Activated CD8-positive, alpha-beta T cell treated with anti-CD3 and anti-CD28 coated beads for 36 hours (primary cell): ENCODE results near the gene PPM1L. TPM values are rescaled to one million over a fixed set of nuclear protein-coding genes. Genes with fewer than 3 reads are reported as not detected.

Source experiments
- ATAC-seq: fragments of 200-7000 bp; cut with Tn5 transposase; one replicate; pipeline ENCODE4 v1.10.0; 2021; ENCODE audit warnings: mild to moderate bottlenecking, moderate library complexity
- CTCF ChIA-PET: fragments of 350-600 bp; sonication (Branson Sonifier 250); formaldehyde crosslinking; loops from one replicate; lab custom pipeline; 2021; ENCODE audit warnings: antibody characterized with exemption; lab: Charles Lee
- POLR2A ChIA-PET: fragments of 350-600 bp; sonication (Branson Sonifier 250); formaldehyde crosslinking; loops from one replicate; lab custom pipeline; 2021; ENCODE audit warnings: antibody characterized with exemption; lab: Charles Lee
- DNase-seq: peaks from one replicate; pipeline ENCODE4 v3.0.0-alpha.2; 2020
- H3K27ac Mint-ChIP-seq: one replicate; pipeline ENCODE4 v1.8.0; 2021; ENCODE audit warnings: mild to moderate bottlenecking, mixed read lengths
- H3K27me3 Mint-ChIP-seq: one replicate; pipeline ENCODE4 v1.8.0; 2021; ENCODE audit warnings: mixed read lengths
- H3K36me3 Mint-ChIP-seq: one replicate; pipeline ENCODE4 v1.8.0; 2021; ENCODE audit warnings: low read depth, mixed read lengths
- H3K4me1 Mint-ChIP-seq: one replicate; pipeline ENCODE4 v1.8.0; 2021; ENCODE audit warnings: low read depth, mixed read lengths
- H3K4me3 Mint-ChIP-seq: one replicate; pipeline ENCODE4 v1.8.0; 2021; ENCODE audit warnings: mild to moderate bottlenecking, moderate library complexity, mixed read lengths
- H3K9me3 Mint-ChIP-seq: one replicate; pipeline ENCODE4 v1.8.0; 2021; ENCODE audit warnings: mixed read lengths
- CTCF ChIP-seq: fragments of 200-600 bp; IDR thresholded peaks from one replicate; pipeline ENCODE4 v1.8.0; 2022; ENCODE audit warnings: antibody characterized with exemption, mild to moderate bottlenecking
- intact Hi-C: fragments of 100-400 bp; cut with micrococcal nuclease; formaldehyde crosslinking; loops from one replicate; pipeline ENCODE4 v1.10.0; 2022
- total RNA-seq, 2 experiments: library from RNA; stranded (reverse); gene quantifications; one replicate each; pipeline ENCODE4 v1.2.3, GENCODE V29; 2021

PPM1L gene
- total RNA-seq, 2 experiments from 2014 or later: 2.6 to 2.7 TPM

- ChIA-PET POLR2A (interaction anchor here (0.9 kb wide), 1 partner anchor 9 kb away, joined by 3 read pairs; no protein-coding TSS in a partner anchor), CTCF (interaction anchor here (0.7 to 2.4 kb wide), 15 partner anchors 9 to 465 kb away, joined by 3 to 13 read pairs (median 4); partner anchors contain the start of gene NMD3)
- no peaks in the 10 kb centered on the region for H3K9me3 Mint-ChIP-seq
- no peaks in the 10 kb centered on the region for H3K36me3 Mint-ChIP-seq
- no peaks in the 10 kb centered on the region for H3K4me1 Mint-ChIP-seq
- intact Hi-C loops: loop anchor here (10.0 kb wide), 1 partner anchor 448 kb away; no protein-coding TSS in a partner anchor
- H3K27me3 Mint-ChIP-seq: no peaks in the 10 kb centered on the region
- no peak overlapping the region for H3K4me3 Mint-ChIP-seq
- no peak overlapping the region for H3K27ac Mint-ChIP-seq
- ATAC-seq (peak; percentile 62), DNase-seq (no peak)
- TF ChIP-seq CTCF: peak; percentile 35
Observed at GRCh38 chr3:160956785-160957184, 200.8 kb downstream of the PPM1L start.

GRCh38 chr3:160960568-160960967 lies 204.5 kb downstream of the PPM1L start:
- CTCF ChIA-PET: interaction anchor here (2.3 kb wide), 1 partner anchor 19 kb away, joined by 4 read pairs; no protein-coding TSS in a partner anchor
- Mint-ChIP-seq H3K27ac (no peak overlapping the region), H3K36me3 (no peaks in the 10 kb centered on the region), H3K9me3 (no peaks in the 10 kb centered on the region), H3K4me3 (no peak overlapping the region), H3K4me1 (no peaks in the 10 kb centered on the region), H3K27me3 (no peaks in the 10 kb centered on the region)
- DNase-seq: no peak
- no peak for ATAC-seq
- POLR2A ChIA-PET: interaction anchor here (0.7 kb wide), 1 partner anchor 269 kb away, joined by 3 read pairs; no protein-coding TSS in a partner anchor
- intact Hi-C loops: no loop called here
- TF ChIP-seq CTCF: no peak

DNA sequence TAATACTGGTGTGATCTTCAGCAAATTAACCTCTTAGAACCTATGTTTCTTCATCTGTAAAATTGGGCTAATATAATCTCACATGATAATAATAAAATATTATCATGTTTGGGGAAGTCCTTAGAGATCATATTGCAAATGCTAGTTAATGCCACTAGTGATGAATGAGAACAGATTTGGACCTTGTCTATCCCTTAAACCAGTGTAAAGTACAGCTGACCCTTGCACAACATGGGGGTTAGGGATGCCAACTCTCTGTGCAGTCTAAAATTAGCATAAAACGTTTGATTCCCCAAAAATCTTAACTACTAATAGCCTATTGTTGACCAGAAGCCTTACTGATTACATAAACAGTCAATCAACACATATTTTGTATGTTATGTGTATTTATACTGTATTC lies 207.9 kb downstream of the PPM1L start:
- Mint-ChIP-seq H3K27ac (no peak overlapping the region), H3K4me1 (no peaks in the 10 kb centered on the region), H3K9me3 (peaks cover 3% of the 10 kb centered on the region), H3K27me3 (no peaks in the 10 kb centered on the region), H3K36me3 (peaks cover 3% of the 10 kb centered on the region), H3K4me3 (no peak overlapping the region)
- POLR2A ChIA-PET: no interaction called here
- intact Hi-C loops: no loop called here
- no peak for TF ChIP-seq CTCF
- CTCF ChIA-PET: no interaction called here
- ATAC-seq (no peak), DNase-seq (no peak)

DNA sequence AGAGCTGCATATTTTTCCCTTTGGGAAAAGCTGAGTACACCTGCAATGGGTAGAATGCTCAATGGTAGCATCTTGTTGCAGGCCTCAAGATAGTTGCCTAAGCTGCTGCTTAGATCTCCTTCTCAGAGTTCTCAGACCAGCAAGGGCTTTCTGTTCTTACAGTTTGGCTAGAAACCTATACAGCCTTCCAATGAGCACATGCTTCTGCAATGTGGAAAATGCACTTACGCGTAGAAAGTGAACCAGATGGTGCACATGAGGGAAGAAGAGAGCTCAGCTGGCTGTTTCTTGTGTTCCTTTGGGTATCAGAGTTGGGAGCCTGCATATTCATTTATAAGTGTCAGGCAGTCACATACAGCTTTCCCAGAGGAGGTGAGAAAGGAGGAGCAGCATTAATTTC lies 212.7 kb downstream of the PPM1L start:
- TF ChIP-seq CTCF: no peak
- H3K4me3 Mint-ChIP-seq: no peak overlapping the region
- H3K36me3 Mint-ChIP-seq: peaks cover 3% of the 10 kb centered on the region
- intact Hi-C loops: no loop called here
- POLR2A ChIA-PET: interaction anchor here (0.6 kb wide), 1 partner anchor 109 kb away, joined by 3 read pairs; no protein-coding TSS in a partner anchor
- H3K9me3 Mint-ChIP-seq: peaks cover 3% of the 10 kb centered on the region
- no peak overlapping the region for H3K27ac Mint-ChIP-seq
- H3K27me3 Mint-ChIP-seq: no peaks in the 10 kb centered on the region
- ATAC-seq: no peak
- DNase-seq: no peak
- CTCF ChIA-PET: interaction anchor here (1.0 to 1.4 kb wide), 2 partner anchors 11 to 19 kb away, joined by 3 to 4 read pairs; no protein-coding TSS in a partner anchor
- peaks cover 11% of the 10 kb centered on the region for H3K4me1 Mint-ChIP-seq

DNA sequence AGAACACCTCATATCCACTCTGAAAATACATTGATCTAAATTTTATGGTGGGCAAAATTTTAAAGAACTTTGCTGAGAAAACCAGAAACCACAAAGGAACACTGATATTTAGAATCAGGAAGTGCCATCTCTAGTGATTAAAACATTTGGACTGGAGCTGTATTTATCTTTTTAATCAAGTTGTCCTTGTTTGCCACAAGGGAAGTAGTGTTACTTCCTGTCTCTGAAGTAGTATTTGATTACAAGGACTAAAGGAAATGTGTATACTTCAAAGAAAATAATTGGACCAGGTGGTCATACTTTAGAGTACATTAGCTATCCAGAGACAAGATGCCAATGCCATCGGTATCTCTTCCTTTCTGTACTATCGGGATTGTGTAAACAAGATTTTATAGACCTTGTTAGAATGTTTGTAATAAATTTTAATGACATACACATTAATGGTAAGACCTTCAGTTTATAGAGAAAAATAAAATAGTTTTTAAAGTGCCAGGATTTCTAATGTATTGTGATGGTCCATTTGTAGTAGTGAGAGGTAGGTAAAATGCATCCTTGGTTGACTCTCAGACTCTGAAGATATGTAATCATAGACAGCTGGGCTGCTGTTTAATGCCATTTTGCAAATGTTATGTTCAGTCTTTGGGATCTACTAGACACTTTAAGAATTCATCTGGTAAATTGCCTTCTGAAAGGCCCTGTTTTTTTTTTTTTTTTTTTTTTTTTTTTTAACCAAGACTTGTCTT lies 217.2 kb downstream of the PPM1L start:
- intact Hi-C loops: no loop called here
- Mint-ChIP-seq H3K9me3 (no peaks in the 10 kb centered on the region), H3K4me1 (peaks cover 11% of the 10 kb centered on the region), H3K27me3 (no peaks in the 10 kb centered on the region), H3K4me3 (no peak overlapping the region), H3K27ac (no peak overlapping the region), H3K36me3 (no peaks in the 10 kb centered on the region)
- CTCF ChIA-PET: no interaction called here
- POLR2A ChIA-PET: no interaction called here
- DNase-seq (no peak), ATAC-seq (no peak)
- no peak for TF ChIP-seq CTCF
